H9 (cell line): Measurements from ENCODE around the gene PMF1. TPM values are rescaled to one million over a fixed set of nuclear protein-coding genes. Genes with fewer than 3 reads are reported as not detected.
A peak's percentile ranks its signal among the peaks of the same experiment; 100 is the strongest.

ENCODE experiments used
- DNase-seq: peaks from one replicate; pipeline ENCODE4 v3.0.0-alpha.2; 2017
- H2AFZ ChIP-seq: one replicate; pipeline ENCODE4 v1.6.1; 2013; ENCODE audit warnings: mild to moderate bottlenecking, low read length, control low read depth, moderate library complexity
- H2AK5ac ChIP-seq: 2 replicates; pipeline ENCODE4 v1.6.1; 2013; ENCODE audit warnings: low read length, control low read depth, mixed read lengths; ENCODE audit not compliant: insufficient read length
- H2BK120ac ChIP-seq: one replicate; pipeline ENCODE4 v1.6.1; 2013; ENCODE audit warnings: low read depth, mild to moderate bottlenecking, low read length, control low read depth, inconsistent platforms; ENCODE audit not compliant: poor library complexity, severe bottlenecking
- H2BK12ac ChIP-seq: 2 replicates; pipeline ENCODE4 v1.6.1; 2013; ENCODE audit warnings: low read length, control low read depth, mixed read lengths, low read depth; ENCODE audit not compliant: insufficient read length
- H2BK15ac ChIP-seq: 2 replicates; pipeline ENCODE4 v1.6.1; 2013; ENCODE audit warnings: low read depth, low read length, control low read depth
- H2BK20ac ChIP-seq: one replicate; pipeline ENCODE4 v1.6.1; 2013; ENCODE audit warnings: low read depth, mild to moderate bottlenecking, low read length, control low read depth, inconsistent platforms; ENCODE audit not compliant: poor library complexity, severe bottlenecking
- H2BK5ac ChIP-seq: 2 replicates; pipeline ENCODE4 v1.6.1; 2013; ENCODE audit warnings: low read length, control low read depth, mixed read lengths; ENCODE audit not compliant: insufficient read length
- H3K14ac ChIP-seq: 2 replicates; pipeline ENCODE4 v1.6.1; 2013; ENCODE audit warnings: low read length, control low read depth; ENCODE audit not compliant: insufficient read depth
- H3K18ac ChIP-seq: 2 replicates; pipeline ENCODE4 v1.6.1; 2013; ENCODE audit warnings: low read depth, mild to moderate bottlenecking, mixed read lengths, low read length, control low read depth; ENCODE audit not compliant: insufficient read length
- H3K23ac ChIP-seq: 2 replicates; pipeline ENCODE4 v1.6.1; 2013; ENCODE audit warnings: low read length, control low read depth, mixed read lengths, low read depth; ENCODE audit not compliant: insufficient read length
- H3K23me2 ChIP-seq: 2 replicates; pipeline ENCODE4 v1.6.1; 2013; ENCODE audit warnings: low read depth, mild to moderate bottlenecking, mixed read lengths, low read length, control low read depth; ENCODE audit not compliant: insufficient read length, poor library complexity, severe bottlenecking
- H3K27ac ChIP-seq: 2 replicates; pipeline ENCODE4 v1.5.1; 2013; ENCODE audit warnings: low read length, control low read depth, mixed read lengths, low read depth; ENCODE audit not compliant: insufficient read length
- H3K27me3 ChIP-seq: 2 replicates; pipeline ENCODE4 v1.6.1; 2013; ENCODE audit warnings: low read length, control low read depth, inconsistent platforms; ENCODE audit not compliant: insufficient read depth
- H3K4ac ChIP-seq: 2 replicates; pipeline ENCODE4 v1.6.1; 2013; ENCODE audit warnings: low read depth, mild to moderate bottlenecking, control low read depth, inconsistent platforms, low read length, moderate library complexity
- H3K4me1 ChIP-seq: 2 replicates; pipeline ENCODE4 v1.6.1; 2013; ENCODE audit warnings: low read length, control low read depth, inconsistent platforms; ENCODE audit not compliant: insufficient read depth
- H3K4me2 ChIP-seq: 2 replicates; pipeline ENCODE4 v1.6.1; 2013; ENCODE audit warnings: low read length, control low read depth, mixed read lengths; ENCODE audit not compliant: insufficient read length, insufficient read depth
- H3K56ac ChIP-seq: 2 replicates; pipeline ENCODE4 v1.6.1; 2013; ENCODE audit warnings: low read depth, mild to moderate bottlenecking, mixed read lengths, low read length, control low read depth; ENCODE audit not compliant: insufficient read length
- H3K79me1 ChIP-seq: 2 replicates; pipeline ENCODE4 v1.6.1; 2013; ENCODE audit warnings: low read depth, mild to moderate bottlenecking, moderate library complexity, low read length, control low read depth, inconsistent platforms; ENCODE audit not compliant: insufficient read depth, poor library complexity, severe bottlenecking
- H3K79me2 ChIP-seq: 2 replicates; pipeline ENCODE4 v1.6.1; 2013; ENCODE audit warnings: low read length, control low read depth, inconsistent platforms; ENCODE audit not compliant: insufficient read depth
- H3K9ac ChIP-seq: 2 replicates; pipeline ENCODE4 v1.6.1; 2013; ENCODE audit warnings: low read length, control low read depth, mixed read lengths; ENCODE audit not compliant: insufficient read length; ENCODE audit errors: extremely low read depth
- H3K9me3 ChIP-seq: one replicate; pipeline ENCODE4 v1.6.1; 2013; ENCODE audit warnings: low read depth, low read length, inconsistent platforms; ENCODE audit not compliant: control insufficient read depth
- H3T11ph ChIP-seq: one replicate; pipeline ENCODE4 v1.6.1; 2013; ENCODE audit warnings: mild to moderate bottlenecking, low read length, control low read depth, inconsistent platforms
- H4K20me1 ChIP-seq: one replicate; pipeline ENCODE4 v1.6.1; 2013; ENCODE audit not compliant: control insufficient read depth, insufficient read length, insufficient read depth
- H4K5ac ChIP-seq: 2 replicates; pipeline ENCODE4 v1.6.1; 2013; ENCODE audit warnings: low read depth, mild to moderate bottlenecking, mixed read lengths, low read length, control low read depth; ENCODE audit not compliant: insufficient read length
- H4K8ac ChIP-seq: replicated peaks from 2 replicates; pipeline ENCODE4 v1.6.1; 2013; ENCODE audit warnings: low read length, control low read depth, mixed read lengths, low read depth; ENCODE audit not compliant: insufficient read length
- H4K91ac ChIP-seq: 2 replicates; pipeline ENCODE4 v1.6.1; 2013; ENCODE audit warnings: low read depth, mild to moderate bottlenecking, moderate library complexity, mixed read lengths, low read length, control low read depth; ENCODE audit not compliant: insufficient read length
- H3K27ac Mint-ChIP-seq, 3 experiments: 2 replicates in 2 of 3; 3 replicates in 1 of 3; pipeline ENCODE4 v1.8.0; 2020 to 2021; ENCODE audit warnings: mixed read lengths in 3 of 3, mild to moderate bottlenecking in 1 of 3, moderate library complexity in 1 of 3
- H3K27me3 Mint-ChIP-seq: 2 replicates; pipeline ENCODE4 v1.8.0; 2021; ENCODE audit warnings: low read depth, mild to moderate bottlenecking, moderate library complexity, mixed read lengths
- H3K36me3 Mint-ChIP-seq, 3 experiments: 2 replicates in 2 of 3; 3 replicates in 1 of 3; pipeline ENCODE4 v1.8.0; 2020 to 2021; ENCODE audit warnings: low read depth in 3 of 3, mixed read lengths in 3 of 3; ENCODE audit not compliant: insufficient read depth in 1 of 3
- H3K4me1 Mint-ChIP-seq, 2 experiments: 2 replicates each; pipeline ENCODE4 v1.8.0; 2020; ENCODE audit warnings: mixed read lengths in 2 of 2
- H3K4me3 Mint-ChIP-seq, 2 experiments: 2 replicates in 1 of 2; 3 replicates in 1 of 2; pipeline ENCODE4 v1.8.0; 2020 to 2021; ENCODE audit warnings: mild to moderate bottlenecking in 2 of 2, mixed read lengths in 2 of 2, moderate library complexity in 1 of 2
- H3K9me3 Mint-ChIP-seq, 2 experiments: 2 replicates in 1 of 2; 3 replicates in 1 of 2; pipeline ENCODE4 v1.8.0; 2020; ENCODE audit warnings: mild to moderate bottlenecking in 2 of 2, mixed read lengths in 2 of 2, moderate library complexity in 1 of 2
- CTCF ChIP-seq: fragments of 200-600 bp; sonication (generic); conservative IDR thresholded peaks from 3 replicates; pipeline ENCODE4 v1.8.0; 2021; ENCODE audit warnings: antibody characterized with exemption, mild to moderate bottlenecking
- WGBS: extraction: QIAGEN DNeasy Blood & Tissue Kit; methylation state at CpG from one replicate; pipeline ENCODE4 v1.1.7; 2013; ENCODE audit warnings: missing lambda C conversion rate, low lambda C conversion rate, mixed read lengths; ENCODE audit not compliant: insufficient read length; ENCODE audit errors: extremely low coverage; 5-methylcytosine and 5-hydroxymethylcytosine counted together
- total RNA-seq: library from RNA; stranded (reverse); gene quantifications from 2 replicates; pipeline ENCODE4 v1.2.1, GENCODE V29; 2021

Gene PMF1
- total RNA-seq, 1 experiment from 2014 or later: 136 TPM

GRCh38 chr1:156194300-156194652 lies 18.5 kb upstream of the PMF1 start:
- H3K18ac ChIP-seq: no peak overlapping the region
- Mint-ChIP-seq H3K9me3 (peaks cover 6 to 7% of the 10 kb centered on the region in 2 experiments; a peak in 4 of 5 replicates), H3K27ac (peak overlapping the region; percentile 54 to 98 (median 86); a peak in 6 of 7 replicates), H3K27me3 (no peaks in the 10 kb centered on the region; the same call in 1 of the 2 replicates), H3K4me1 (peaks cover 31 to 43% of the 10 kb centered on the region in 2 experiments), H3K4me3 (peak overlapping the region; percentile 95 to 100), H3K36me3 (peaks cover 0 to 32% (median 18%) of the 10 kb centered on the region in 3 experiments; a peak in 6 of 7 replicates)
- no peak overlapping the region for H2BK12ac ChIP-seq
- H3K4me1 ChIP-seq: peaks cover 10% of the 10 kb centered on the region; the same call in 1 of the 2 replicates
- peaks cover under 1% of the 10 kb centered on the region for H3K9me3 ChIP-seq
- peak overlapping the region; percentile 89 for H3K4me2 ChIP-seq
- no peak for DNase-seq
- no peak overlapping the region for H2BK20ac ChIP-seq
- H3K79me2 ChIP-seq: peaks cover 20% of the 10 kb centered on the region; the same call in 1 of the 2 replicates
- no peak for TF ChIP-seq CTCF
- H3K9ac ChIP-seq: peak overlapping the region; percentile 68
- H2AFZ ChIP-seq: no peak overlapping the region
- H3K4ac ChIP-seq: no peak overlapping the region
- no peak overlapping the region for H4K8ac ChIP-seq
- no peak overlapping the region for H2BK15ac ChIP-seq
- no peak overlapping the region for H2BK120ac ChIP-seq
- no peak overlapping the region for H4K5ac ChIP-seq
- H2AK5ac ChIP-seq: no peak overlapping the region
- H3K56ac ChIP-seq: no peak overlapping the region
- peaks cover 11% of the 10 kb centered on the region for H3K23me2 ChIP-seq
- H3T11ph ChIP-seq: no peak overlapping the region
- H4K91ac ChIP-seq: no peak overlapping the region
- no peaks in the 10 kb centered on the region for H3K27me3 ChIP-seq
- no peak overlapping the region for H2BK5ac ChIP-seq
- H3K23ac ChIP-seq: no peak overlapping the region
- H3K27ac ChIP-seq: no peak overlapping the region
- H3K79me1 ChIP-seq: peaks cover 11% of the 10 kb centered on the region
- H3K14ac ChIP-seq: no peak overlapping the region
- no CpG with 5 or more reads among the region's 14 CpGs for WGBS
- no peaks in the 10 kb centered on the region for H4K20me1 ChIP-seq
